ENCODE data around the gene TMEM253. TPM values are rescaled to one million over a fixed set of nuclear protein-coding genes. Genes with fewer than 3 reads are reported as not detected.

The TMEM253 gene
- 2.2 TPM for total RNA-seq
- long read RNA-seq: 0 reads

GRCh38 chr14:21100931-21101330 lies at the start of gene TMEM253:
TMEM253 (plus strand) TSS chr14:21101066; CDS start chr14:21101344, 278 bp downstream.
- DNase-seq (ENCODE audit: low spot score): no peak

GRCh38 chr14:21053184-21054122 lies 47.4 kb upstream of the TMEM253 start:
- no peak for DNase-seq (ENCODE audit: low spot score)

- no peak for DNase-seq (ENCODE audit: low spot score)
Measured at GRCh38 chr14:21054123-21054767, 46.6 kb upstream of the TMEM253 start.

GRCh38 chr14:21054768-21055145 lies 46.1 kb upstream of the TMEM253 start:
- no peak for DNase-seq (ENCODE audit: low spot score)

DNA sequence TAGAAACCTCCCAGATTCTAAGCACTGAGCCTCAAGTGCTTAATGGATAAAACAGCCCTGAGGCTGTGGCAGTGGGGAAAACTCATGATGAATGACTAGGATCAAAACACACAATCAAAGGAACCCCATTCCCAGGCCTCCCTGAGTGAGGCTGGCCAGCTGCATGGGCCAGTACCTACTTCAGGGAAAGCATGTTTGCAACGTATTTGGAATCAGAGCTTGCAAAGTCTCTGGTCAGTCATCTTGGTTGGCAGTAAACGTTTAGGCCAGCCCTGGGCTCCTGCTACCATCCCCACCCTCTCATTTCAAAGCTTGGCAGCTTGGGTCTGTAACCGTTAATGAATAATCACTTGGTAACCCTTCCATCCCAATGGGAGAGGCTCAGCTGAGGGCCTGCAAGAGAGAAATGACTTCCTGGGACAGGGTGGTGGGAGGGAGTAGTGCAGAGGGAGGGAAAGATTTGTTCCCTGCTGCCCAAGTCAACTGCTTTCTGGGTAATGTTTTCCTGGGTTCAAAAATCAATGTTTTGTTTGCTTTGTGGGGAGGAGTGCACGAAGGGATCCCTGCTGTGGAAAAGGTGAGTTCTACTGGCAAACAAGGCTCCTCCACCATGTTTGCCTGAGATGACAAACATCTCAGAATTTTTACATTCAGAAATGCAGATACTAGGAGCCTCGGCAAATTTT lies 45.3 kb upstream of the TMEM253 start:
- no peak for DNase-seq (ENCODE audit: low spot score)

DNA sequence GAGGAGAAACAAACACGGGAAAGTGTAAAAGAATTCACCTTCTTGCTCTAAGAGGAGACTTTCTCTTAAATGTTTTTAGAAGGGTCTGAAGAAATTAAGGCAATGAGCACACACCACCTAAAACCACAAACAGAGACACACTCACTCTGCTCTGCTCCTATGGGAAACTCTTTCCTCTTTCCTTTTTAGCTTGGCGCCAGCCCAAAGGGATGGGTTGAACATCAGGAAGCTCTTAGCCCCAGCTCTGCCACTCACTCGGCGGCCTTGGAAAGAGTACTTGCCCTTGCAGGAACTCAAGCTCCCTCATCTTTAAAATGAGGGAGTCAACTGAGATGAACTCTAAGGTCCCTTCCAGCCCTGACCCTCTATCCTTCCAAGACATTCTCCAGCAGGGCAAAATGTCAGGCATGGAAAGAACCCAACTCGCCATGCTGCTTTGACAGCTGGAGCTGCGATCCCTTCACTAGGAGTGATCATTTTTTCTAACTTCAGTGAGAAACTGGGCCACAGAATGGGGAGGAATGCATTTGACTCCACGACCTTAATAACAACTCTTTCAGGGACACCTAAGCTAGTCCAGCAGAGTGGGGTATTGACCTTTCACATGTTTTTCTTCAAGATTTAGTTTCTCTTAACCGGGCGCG lies 44.2 kb upstream of the TMEM253 start:
- no peak for DNase-seq (ENCODE audit: low spot score)

DNA sequence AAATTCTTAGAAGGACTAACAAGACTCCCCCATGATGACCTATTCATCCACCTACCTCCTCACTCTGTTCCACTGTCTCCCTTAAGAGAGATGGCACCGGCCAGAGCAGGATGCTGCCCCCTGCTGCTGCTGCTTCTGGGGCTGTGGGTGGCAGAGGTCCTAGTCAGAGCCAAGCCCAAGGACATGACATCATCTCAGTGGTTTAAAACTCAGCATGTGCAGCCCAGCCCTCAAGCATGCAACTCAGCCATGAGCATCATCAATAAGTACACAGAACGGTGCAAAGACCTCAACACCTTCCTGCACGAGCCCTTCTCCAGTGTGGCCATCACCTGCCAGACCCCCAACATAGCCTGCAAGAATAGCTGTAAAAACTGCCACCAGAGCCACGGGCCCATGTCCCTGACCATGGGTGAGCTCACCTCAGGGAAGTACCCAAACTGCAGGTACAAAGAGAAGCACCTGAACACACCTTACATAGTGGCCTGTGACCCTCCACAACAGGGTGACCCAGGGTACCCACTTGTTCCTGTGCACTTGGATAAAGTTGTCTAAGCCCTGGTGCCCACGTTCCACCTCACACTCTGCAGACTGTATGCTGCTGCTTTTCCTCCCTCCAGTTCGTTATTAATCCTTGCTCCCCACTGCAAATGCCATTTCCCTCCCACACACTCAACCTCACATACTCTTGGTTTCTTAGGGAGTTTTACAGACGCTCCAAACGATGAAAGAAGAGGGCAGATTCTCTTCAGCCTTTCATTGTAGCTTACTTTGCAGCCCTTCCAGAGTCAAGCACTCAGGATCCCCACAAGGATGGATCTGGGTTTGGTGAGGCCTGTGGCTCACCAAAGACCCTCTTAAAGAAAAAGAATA lies 42.8 kb upstream of the TMEM253 start, which contains the start of gene RNASE8:
Gene RNASE8, plus strand, starts transcription at position 20 of the 873 bp plus-strand sequence. Its CDS starts 71 bp downstream, at position 91.
- no peak for DNase-seq (ENCODE audit: low spot score)

- DNase-seq (ENCODE audit: low spot score): no peak
Measured at GRCh38 chr14:21058903-21059302, 42.0 kb upstream of the TMEM253 start.

DNA sequence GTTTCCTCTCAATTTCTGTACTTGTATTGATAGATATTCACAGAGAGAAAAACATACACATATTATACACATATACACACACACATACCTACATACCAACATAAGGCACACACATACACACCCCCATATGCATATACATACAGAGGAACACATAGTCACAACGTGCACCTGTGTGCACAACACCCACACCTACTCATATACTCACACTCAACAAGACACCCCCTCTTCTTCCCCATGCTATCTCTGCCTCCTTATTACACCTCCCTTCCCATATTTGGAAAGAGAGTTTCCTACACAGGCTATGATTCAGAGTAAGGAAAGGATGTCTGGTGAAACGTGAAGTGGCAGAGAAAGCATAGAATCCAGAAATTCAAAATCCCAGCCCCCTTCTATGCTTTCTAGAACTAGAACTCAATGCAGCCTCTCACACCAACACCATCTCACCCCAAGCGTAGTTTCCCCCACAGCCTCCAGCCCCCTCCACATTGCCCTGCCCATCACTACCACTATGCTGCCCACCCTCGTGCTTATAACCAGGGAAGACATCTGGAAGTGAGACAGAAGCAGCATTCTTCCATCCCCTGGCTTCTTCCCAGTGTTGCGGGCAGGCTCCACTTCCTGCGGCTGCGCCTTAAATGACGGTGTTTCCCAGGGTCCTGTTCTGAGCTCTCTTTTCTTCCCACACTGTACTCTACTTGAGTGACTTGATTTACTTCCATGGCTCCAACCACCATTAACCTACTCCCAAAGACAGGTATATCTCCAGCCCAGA lies 40.8 kb upstream of the TMEM253 start:
- DNase-seq (ENCODE audit: low spot score): no peak

- no peak for DNase-seq (ENCODE audit: low spot score)
Measured at GRCh38 chr14:21060614-21061346, 40.1 kb upstream of the TMEM253 start.

- DNase-seq (ENCODE audit: low spot score): no peak
Measured at GRCh38 chr14:21061347-21061668, 39.6 kb upstream of the TMEM253 start.

DNA sequence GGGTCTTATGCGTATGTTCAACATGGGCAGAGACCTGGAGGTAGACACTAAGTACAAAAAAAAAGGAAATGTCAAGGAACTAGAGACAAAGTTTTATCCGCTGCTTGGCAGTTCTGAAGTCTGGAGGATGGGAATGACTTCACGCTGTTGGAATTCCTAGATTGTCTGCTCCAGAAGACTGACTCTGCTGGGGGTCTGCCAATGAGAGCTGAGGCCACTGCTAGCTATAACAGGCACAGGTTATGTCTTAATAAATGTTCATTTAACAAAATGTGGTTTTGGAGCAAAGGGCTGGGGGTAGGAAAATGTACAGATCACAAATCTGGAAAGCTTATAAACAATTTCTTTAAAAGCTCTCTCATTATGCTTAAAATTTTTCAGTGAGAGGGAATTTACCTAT lies 37.4 kb upstream of the TMEM253 start:
- DNase-seq (ENCODE audit: low spot score): no peak

DNA sequence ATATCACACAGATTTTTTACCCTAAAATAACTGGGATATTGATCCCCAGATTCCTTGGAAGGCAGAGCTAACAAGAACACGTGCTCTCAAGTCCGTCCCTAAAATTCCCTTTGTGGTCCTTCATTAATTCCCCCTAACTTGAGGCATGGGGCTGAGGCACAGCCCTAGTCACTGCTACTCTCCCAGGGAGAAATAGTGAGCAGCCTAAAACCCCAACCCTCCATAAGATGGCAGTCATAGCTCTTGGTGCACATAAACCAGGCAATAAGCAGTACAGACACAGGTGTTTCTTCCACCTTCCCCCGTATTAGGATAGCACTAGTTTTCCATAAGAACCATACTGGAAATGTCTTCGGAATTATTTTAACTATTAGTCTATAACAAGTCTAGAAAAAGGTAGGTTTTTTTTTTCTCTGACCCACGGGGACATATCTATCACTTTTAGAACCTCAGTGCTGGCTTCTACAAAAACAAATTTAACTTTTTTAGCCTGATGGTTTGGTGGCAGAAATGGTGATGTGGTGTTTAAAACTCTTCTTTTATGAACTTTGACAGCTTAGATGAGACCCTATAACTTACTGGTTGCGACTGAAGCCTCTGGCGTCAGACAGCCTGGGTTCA lies 33.9 kb upstream of the TMEM253 start:
- no peak for DNase-seq (ENCODE audit: low spot score)

- DNase-seq (ENCODE audit: low spot score): peak; percentile 88
Measured at GRCh38 chr14:21068521-21069387, 32.1 kb upstream of the TMEM253 start.

- peak; percentile 78 for DNase-seq (ENCODE audit: low spot score)
Measured at GRCh38 chr14:21069388-21070082, 31.3 kb upstream of the TMEM253 start.

GRCh38 chr14:21070083-21070609 lies 30.7 kb upstream of the TMEM253 start, which contains the start of gene ARHGEF40:
ARHGEF40 (plus strand) TSS chr14:21070304; CDS start chr14:21070397, 93 bp downstream.
- DNase-seq (ENCODE audit: low spot score): peak; percentile 90

All from mesenteric fat pad (tissue), 1 donor.